Activated gamma-delta T cell treated with Interleukin-2 at 50 U/mL for 16 hours (primary cell): ENCODE results near the gene DMBX1.

Source experiments
- DNase-seq: peaks from one replicate; pipeline ENCODE4 v3.0.0-alpha.2; 2020

Gene DMBX1

DNA sequence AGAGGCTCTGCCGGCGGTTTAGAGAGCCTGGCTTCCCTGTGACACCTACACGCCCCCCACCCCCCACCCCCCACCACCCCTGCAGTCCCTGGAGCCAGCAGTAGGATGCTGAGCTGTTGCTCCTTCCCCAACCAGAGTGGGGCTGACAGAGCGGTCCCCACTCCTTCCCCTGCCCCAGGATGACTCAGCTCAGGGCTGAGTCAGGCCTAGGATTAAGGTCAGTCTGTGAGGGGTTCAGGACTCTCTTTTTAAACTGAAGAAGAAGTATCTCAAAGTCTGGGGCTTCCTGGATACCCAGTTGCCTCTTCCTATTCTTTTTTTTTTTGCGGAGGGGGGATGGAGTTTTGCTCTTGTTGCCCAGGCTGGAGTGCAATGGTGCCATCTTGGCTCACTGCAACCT lies 19.1 kb downstream of the DMBX1 start:
- no peak for DNase-seq

DNA sequence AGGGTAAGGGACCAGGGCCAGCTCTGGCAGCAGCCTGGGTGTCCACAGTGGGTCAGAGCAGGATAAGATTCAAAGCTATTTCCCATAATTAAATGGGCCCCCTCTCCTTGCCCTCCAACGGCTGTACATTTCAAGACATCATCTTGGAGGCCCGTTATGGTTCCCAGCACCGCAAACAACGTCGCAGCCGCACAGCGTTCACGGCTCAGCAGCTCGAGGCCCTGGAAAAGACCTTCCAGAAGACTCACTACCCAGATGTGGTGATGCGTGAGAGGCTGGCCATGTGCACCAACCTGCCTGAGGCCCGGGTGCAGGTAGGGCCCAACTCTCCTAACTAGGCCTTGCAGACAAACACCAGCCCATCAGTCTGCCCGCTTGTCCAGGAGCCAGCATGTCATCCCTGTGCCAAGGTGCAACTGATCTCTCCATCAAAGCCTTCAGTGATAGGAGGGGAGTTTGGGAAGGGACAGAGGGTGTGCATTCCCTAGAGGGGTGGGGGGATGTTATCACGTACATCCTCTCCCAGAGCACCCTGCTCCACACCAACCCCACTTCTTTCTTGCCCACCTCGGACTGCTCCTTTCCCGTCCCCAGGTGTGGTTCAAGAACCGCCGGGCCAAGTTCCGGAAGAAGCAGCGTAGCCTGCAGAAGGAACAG lies 20.8 kb downstream of the DMBX1 start:
- no peak for DNase-seq

DNA sequence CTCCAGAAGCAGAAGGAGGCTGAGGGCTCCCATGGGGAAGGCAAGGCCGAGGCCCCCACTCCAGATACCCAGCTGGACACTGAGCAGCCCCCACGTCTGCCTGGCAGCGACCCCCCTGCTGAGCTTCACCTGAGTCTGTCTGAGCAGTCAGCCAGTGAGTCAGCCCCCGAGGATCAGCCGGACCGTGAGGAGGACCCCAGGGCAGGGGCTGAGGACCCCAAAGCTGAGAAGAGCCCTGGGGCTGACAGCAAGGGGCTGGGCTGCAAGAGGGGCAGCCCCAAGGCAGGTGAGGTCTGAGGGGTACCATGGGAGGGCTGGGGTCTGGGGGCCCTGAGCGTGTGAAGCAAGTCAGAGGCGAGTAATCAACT lies 21.3 kb downstream of the DMBX1 start:
- no peak for DNase-seq

DNA sequence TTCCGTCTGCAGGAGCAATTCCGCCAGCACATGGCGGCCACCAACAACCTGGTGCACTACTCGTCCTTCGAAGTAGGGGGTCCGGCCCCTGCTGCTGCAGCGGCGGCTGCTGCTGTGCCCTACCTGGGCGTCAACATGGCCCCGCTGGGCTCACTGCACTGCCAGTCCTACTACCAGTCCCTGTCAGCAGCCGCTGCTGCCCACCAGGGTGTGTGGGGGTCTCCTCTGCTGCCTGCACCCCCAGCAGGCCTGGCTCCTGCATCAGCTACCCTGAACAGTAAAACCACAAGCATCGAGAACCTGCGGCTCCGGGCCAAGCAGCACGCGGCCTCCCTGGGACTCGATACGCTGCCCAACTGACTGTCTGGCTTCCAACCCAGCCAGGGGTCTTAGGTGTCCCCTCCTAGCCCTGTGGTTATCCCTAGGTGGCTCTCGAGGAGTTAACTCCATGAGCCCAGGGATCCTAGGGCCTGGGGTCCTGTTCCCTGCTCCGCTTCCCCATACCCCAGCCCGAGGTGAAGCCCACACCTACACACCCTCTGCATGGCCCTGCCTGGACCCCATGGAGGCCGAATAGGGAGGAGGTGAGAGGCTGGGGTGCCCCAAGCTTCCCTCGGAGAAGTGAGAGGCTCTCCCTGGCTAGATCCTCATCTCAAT lies 22.6 kb downstream of the DMBX1 start:
- no peak for DNase-seq

DNA sequence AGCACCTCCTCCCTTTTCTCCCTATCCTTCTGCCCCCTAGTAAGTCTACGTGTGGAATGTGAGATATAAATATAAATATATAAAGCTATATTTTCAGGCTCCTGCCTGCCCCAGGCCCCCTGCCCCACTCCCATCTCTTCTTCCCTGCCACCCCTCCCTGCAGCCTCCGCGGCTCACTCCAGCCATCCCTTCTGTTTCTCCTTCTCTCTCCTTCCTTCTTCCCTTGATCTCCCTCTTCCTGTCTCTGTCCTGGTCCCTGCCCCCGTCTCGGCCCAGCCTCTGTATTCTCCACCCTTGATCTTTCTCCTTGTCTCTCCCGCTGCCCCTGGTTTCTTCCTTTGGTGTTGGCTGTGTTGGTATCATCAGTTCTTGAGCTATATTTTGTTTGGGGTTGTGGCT lies 23.2 kb downstream of the DMBX1 start:
- DNase-seq: no peak

DNA sequence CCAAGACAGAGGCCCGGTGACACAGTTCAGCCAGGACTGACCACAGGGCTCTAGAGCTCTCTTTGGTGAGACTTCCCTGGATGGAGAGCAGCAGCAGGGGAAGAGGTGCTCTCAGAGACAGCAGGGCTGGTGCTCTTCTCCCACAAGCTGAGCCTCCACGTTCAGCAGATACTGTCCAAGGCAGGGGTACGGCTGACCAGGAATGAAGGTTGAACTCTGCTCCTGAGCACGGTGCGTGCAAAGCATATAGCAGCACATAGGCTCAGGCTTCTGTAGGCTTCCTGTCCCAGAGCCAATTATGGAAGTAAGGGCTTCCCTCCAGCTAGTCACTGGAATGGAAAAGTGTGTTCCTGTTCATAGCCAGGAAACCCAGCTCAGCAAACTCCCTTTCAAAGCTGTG lies 23.9 kb downstream of the DMBX1 start:
- DNase-seq: no peak

DNA sequence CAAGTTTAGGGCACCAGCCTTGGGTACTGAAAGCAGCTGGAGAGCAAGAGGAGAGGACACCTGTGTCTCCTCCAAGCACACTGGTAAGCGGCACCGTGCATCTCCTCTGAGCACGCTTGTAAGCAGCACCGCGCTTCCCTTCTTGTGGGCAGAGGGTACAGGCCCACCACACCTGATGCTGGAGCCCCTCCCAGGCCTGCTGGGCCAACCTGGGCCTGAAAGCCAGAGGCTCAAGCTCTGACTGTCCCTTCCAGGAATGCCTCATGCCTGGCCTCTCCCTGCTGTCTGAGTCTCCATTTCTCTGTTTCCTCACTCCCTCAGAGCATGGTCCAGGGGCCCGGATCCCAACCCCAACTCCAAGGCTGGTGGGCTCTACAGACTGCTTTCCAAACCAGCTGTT lies 25.9 kb downstream of the DMBX1 start:
- DNase-seq: no peak

DNA sequence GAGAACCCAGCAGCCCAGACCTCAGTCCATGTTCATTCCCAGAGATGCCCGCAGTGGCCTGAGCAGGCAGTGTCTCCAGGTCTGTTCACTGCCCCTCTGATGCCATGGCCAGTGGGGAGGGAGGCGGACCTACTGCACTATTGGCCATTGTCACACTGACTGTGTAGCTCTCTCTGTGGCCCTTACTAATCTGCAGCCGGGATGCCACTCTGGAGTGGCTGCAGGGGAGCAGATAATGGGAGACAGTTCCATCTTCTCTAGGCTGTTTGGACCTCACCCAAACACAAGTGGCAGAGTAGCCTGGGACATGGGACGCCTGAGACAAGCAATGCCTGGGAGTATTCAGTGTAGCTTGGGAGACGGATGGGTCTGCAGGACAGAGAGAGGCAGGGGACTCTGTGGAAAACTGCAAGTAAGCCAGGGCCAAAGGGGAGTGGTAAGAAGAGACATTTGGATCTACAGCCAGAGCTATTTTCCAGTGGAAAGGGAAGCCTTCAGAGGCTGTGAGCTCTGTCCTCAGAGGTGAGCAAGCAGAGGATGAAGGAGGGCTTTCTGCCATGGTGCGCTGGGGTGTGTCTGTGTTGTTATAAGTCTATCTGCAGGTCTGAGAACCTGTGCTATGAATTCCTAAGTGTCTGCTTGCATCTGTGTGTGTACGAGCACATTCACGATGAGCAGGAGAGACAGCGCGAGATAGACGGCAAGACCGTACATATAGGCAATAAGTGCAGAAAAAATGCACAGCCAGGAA lies 26.7 kb downstream of the DMBX1 start:
- no peak for DNase-seq

DNA sequence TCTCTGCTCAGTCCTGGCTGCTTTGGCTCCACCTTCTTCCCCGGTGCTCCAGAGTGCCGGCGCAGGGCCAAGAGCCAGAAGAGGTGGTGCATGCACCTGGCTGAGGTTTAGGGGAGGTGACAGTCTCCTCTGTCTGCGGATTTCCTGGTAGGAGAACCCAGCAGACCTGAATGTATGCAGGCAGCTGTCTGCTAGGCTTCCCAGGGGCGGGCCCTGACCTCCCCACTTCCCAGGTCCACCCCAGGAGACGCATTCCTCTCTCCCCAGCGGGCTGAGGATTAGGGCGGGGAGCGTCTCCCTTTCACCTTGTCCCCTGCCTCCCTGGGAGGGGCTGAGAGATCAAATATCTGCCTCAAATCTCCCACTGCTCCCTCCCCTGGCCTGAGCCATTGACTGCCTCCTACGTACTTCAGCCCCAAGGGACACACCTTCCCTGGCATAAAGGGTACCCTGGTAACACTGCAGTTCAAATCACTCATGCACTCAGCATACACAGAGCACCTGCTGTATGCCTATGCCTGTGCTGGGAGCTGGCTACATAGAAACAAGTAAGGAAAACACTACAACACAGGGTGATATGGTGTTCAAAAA lies 27.5 kb downstream of the DMBX1 start:
- no peak for DNase-seq

DNA sequence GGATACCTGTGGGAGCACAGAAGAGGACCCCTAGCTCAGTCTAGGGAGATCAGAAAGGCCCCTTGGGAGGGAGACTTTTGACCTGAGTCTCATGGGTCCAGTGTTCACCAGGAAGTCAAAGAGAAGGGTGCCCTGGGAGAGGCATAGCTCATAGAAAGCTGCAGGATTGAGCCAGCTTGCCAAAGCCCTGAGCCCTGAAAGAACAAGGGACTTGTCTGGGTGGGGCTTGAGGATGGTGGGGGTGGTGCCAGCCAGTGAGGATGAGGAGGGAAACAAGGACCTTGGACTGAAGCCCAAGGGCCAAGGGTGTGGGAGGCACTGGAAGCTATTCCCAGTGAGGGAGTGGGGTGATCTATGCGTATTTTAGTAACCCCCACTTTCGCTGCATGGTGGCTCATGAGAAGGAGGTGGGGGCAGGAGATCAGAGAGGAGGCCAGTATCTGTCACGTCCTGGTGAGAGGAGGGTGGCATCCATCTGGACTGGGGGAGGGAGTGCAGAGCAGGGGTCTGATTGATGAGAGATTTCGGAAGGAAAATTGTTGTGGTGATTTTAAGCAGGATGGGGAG lies 28.4 kb downstream of the DMBX1 start:
- DNase-seq: no peak

DNA sequence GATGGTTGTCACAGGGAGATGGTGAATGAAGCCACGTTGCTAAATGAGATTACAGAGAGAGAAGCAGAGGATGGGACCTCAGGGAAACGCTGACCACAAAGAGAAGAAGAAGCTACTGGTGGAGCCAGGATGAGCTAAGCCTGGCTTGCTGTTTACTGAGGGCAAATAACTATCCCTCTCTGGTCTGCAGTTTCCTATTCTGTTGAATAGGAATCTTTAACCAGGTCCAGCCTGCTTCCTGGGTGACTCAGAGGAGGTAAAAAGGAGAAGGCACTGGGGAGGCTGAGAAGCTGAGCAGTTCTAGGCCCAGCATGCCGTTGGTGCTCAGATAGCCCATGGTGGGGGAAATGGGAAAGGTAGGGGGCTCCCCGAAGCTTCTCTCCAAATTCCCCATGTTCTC lies 29.6 kb downstream of the DMBX1 start:
- DNase-seq: no peak

DNA sequence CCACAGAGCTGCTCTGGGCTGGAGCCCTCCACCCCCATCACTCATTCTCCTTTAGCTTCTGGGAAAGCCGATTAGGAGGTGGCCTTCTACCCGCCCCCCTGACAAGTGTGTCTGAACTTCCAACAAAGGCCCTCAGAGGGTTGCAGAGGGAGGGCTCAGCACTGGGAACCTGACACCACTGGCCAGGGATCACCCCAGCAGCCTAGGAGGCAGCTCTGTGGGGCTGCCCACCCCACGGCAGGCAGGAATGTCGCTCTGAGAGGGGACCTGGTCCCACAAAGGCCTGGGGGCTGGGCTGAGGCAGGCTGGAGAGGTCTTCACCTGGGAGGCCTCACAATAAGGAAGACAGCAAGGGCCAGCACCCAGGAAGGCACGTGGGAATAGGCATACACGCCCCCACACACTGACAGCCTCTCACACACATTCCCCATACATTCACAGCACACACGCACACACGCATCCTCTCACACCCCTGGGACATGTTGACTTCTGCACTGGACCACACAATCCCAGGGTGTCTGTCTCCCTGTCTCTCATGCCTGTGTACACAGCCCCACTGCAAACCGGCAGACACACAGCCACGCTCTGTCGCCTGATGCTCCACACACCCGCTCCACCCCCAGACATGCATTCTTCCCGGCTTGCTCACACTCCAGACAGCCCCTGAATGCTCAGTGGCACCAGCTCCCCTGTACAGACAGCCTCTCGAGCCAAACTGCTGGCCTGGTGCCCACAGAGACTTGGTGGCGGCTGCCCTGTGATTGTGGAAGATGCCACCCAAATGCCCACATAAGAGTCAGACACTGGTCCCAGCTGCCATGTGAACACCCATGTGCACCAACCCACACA lies 30.7 kb downstream of the DMBX1 start:
- DNase-seq: no peak

DNA sequence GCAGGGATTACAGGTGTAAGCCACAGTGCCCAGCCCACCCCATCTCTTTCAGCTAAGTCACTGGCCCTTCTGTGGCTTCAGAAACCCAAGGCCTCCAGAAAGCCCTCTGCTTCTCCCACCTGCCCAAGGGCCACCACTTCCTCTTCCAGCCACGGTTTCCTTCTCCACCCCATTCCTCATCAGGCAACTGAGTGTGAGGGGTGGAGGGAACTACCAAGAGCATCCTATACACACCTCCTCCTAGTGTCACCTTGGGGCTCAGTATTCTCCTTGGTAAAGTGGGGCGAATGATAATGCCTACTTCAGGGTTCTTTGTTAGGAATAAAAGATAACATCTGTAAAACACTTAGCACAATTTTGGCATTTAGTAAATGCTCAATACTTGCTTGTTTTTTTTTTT lies 31.8 kb downstream of the DMBX1 start:
- DNase-seq: no peak

DNA sequence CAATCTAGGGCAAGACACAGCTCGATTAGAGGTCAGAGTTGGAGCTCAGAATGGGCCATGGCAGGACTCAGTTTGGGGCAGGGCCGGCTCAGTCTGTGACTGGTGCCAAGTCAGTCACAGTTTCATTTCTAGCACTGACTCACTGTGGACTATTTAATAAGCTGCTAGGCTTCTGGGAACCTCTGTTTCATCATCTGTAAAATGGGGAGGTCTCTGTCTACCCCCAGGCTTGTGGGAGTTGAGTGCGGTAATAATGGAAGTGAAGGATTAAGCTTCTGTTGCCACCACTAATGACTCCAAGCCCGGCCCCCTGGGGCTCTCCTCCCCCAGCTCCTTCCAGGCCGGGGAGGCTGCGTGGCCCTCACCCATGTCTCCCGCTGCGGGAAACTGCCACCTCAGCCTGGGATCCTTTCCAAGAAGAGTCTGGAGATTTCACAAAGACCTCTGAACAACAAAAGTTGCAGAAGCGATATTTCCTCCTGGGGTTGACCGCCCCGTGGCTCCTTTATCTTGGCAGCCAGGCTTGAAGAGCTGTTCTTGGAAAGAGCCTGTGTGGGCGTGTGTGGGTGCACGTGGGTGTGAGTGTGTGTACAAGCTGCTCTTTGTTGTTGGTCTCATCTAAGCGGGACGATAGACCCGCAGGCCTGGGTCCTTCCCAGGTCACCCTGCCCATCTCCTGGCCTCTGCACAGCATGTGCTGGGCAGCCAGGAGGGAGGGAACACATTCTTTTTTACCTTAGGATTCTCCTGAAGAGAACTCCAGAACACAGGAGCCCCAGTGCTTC lies 32.7 kb downstream of the DMBX1 start:
- DNase-seq: no peak

DNA sequence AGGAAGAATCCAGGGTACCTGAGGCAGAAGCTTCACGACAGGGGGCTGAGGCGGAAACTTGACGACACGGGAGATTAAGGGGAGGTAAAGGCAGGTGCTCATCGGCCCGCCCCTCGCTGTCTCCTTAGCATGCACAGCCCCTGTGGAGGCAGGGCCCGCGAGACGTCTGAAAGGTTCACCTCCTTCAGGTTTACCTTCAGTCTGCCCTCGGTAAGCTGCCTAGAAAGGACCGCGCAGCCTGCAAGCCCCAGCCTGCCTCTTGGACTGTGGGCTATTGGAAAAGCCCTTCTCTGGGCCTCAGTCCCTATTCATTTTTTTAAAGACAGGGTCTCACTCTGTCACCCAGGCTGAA lies 33.3 kb downstream of the DMBX1 start:
- DNase-seq: no peak

DNA sequence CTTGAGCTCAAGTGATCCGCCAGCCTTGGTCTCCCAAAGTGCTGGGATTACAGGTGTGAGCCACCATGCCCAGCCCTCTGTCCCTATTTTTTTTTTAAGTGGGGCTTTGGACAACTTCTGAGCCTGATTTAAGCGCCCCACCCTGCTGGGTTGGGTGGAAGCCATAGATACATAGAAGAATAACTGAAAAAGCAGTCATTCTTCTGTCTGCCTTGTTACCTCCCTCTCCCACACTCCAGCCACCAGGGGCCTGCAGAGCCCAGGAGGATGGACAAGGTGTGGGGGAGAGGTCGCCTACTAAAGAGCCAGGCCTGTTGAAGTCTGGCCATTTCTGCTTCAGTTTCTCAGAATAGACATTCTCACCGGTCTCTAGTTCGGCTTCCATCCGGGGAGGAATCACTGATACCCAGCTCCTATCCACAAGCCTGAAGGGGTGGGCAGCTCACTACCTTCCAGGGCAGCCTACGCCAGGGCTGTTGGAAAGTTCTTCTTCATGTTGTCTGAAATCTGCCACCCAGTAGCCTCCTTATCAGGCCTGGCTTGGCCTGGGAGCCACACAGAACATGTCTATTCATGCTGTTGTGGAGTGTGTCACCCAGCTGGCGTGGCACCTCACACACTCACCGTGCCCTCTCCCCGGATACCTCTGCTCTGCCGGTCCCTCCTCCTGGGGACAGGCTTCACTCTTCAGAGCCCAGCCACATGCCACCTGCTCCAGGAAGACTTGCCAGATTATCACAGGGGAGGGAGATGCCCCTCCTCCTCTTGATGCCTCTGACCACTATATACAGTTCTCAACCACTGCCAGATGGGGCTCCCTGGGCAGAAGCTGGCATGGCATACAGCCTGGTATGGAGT lies 34.1 kb downstream of the DMBX1 start:
- no peak for DNase-seq

DNA sequence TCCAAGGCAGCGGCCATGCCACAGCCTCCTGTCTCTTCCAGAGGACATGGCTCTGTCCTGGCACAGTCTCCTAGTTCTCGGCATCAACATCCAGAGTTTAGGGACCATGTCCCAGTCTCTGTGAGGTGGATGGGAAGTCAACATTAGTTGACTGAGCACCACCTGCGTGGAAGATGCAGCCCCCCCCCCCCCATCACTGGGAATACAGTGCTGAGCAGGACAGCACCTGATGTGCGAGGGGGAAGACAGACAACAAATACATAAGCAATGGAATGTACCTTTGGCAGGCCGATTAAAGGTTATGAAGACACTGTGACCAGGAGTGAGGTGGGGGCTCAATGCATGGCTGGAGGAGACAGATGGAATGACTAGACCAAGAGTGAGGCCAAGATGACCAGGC lies 35.2 kb downstream of the DMBX1 start:
- no peak for DNase-seq

DNA sequence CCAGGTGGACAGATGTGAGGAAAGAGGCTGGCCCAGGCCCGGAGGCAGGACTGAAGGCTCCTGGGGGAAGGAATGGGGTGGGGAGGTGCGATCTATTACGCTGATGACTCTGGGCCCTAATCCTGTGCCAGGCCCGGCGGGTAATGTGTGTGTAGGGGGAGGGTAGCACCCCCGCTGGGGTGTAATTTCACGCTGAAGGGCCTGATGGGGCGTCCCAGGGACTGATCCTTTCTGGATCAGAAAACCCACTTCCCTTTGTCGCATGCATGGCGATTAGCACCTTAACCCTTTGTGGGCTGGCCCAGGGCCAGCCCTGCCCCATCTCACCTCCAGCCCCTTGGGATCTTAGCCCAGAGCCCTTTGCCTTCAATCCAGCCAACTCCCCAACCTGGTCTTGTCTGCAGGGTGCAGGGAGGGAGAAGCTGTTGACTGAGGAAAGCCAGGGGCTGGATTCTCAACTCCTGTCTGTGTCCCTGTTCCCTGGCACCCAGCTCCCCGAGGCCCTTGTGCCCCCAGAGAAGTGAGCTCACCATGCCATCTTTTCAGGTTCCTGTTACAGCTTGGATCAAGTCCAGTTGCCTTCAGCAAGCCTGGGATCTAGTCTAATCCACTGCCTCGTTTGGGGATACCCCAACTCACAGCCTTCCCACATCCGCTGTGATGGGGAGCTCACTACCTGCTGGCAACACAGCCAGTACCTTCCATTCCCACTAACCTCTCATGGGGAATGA lies 35.8 kb downstream of the DMBX1 start:
- no peak for DNase-seq

DNA sequence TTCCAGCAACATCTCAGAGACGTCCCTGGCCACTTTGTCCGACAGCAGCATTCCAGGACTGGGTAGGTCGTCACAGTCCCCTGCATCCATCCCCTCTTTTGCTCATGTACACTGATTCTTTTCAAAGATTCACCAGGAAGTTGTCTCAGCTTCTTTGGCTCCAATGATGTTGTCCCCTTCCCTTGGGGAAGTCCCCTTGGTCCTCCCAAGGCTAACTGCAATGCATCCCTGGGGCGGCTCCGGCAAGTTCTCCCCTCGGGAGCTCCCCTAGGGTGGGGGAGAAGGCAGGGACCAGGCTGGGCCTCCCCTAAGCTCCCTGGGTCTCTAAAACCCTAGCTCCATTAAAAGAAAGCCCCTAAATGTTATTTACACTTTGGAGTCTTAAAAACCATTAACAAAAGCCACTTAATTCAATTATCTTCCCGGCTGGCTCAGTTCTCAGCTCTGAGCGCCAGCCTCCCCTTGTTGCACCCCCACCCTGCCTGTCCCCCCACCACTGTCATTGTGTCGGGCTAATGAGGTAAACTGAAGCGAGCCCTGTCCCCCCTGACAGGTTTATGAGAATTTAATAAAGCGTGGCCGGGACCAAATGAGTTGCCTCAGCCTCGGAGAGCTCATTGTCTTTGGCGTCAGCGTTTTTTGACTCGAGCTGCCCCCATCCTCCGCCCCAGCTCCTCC lies 36.5 kb downstream of the DMBX1 start:
- no peak for DNase-seq
